ENCODE measurements around the gene GPR107. TPM values are rescaled to one million over a fixed set of nuclear protein-coding genes. Genes with fewer than 3 reads are reported as not detected.
"Not testable (repeated sequence)": the region's sequence is repeated elsewhere in the genome, so short reads cannot be mapped to it uniquely, and the experiment has no call there.

GPR107 gene
- total RNA-seq (10 to 100 TPM in 4 of 5 donors, 1 to 10 TPM in 1; 5.3 to 37.8 (median 21.4) TPM), polyA plus RNA-seq (1 to 10 TPM; 3.4 to 7.9 (median 6.4) TPM)
- long read RNA-seq, donor 1, result 0 reads
- long read RNA-seq, donor 2, full-length matches to known transcripts, result 1 of 1 reads
- long read RNA-seq, donor 2, partial matches to known transcripts, result 0 of 1 reads
- long read RNA-seq, donor 2, other reads (novel, unspliced or antisense), result 0 of 1 reads
- long read RNA-seq, donor 3, result 0 reads
- long read RNA-seq, donor 4, full-length matches to known transcripts, result 1 of 1 reads
- long read RNA-seq, donor 4, partial matches to known transcripts, result 0 of 1 reads
- long read RNA-seq, donor 4, other reads (novel, unspliced or antisense), result 0 of 1 reads
- long read RNA-seq, donor 5, full-length matches to known transcripts, result 4 of 4 reads
- long read RNA-seq, donor 5, partial matches to known transcripts, result 0 of 4 reads
- long read RNA-seq, donor 5, other reads (novel, unspliced or antisense), result 0 of 4 reads
- long read RNA-seq, donor 6, full-length matches to known transcripts, result 5 of 18 reads
- long read RNA-seq, donor 6, partial matches to known transcripts, result 13 of 18 reads
- long read RNA-seq, donor 6, other reads (novel, unspliced or antisense), result 0 of 18 reads
- long read RNA-seq, donor 7, result 0 reads
- long read RNA-seq, donor 8, full-length matches to known transcripts, result 1 of 1 reads
- long read RNA-seq, donor 8, partial matches to known transcripts, result 0 of 1 reads
- long read RNA-seq, donor 8, other reads (novel, unspliced or antisense), result 0 of 1 reads
- long read RNA-seq, donor 9, full-length matches to known transcripts, result 2 of 9 reads
- long read RNA-seq, donor 9, partial matches to known transcripts, result 7 of 9 reads
- long read RNA-seq, donor 9, other reads (novel, unspliced or antisense), result 0 of 9 reads
- long read RNA-seq, donor 10, result 0 reads

DNA sequence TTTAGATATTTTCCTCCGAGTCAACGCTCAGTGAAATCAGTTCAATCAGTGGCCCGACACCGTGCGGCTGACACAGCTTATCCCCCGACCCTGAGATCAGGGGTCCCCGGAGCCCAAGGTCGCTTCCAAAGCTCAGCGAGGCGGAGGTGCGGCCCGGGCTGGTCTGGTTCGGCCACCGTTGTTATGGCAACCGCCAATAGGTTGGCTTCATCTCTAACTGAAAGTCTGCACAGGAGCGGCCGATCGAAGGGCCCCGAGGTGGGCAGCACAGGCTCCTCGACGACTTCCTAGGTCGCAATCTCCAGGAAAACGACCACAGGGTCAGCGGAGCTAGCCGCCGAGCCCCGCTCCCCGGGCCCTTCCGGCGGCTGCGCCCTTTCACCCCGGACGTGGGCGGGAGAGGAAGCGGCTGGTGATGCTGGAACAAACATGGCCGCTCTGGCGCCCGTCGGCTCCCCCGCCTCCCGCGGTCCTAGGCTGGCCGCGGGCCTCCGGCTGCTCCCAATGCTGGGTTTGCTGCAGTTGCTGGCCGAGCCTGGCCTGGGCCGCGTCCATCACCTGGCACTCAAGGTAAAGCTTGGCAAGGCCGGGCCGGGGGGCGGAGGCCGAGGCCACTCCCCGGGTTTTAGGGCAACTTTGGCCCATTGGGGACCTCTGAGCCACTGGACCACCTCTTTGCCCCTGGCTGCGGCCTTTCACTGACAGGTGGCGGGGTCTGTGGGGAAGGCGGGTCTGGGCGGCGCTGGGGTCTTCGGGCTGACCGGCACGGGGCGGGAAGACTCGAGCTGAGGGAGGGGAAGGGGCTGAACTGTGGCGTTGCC, at the start of gene GPR107:
GPR107 (plus strand) TSS at position 403 of the 821 bp plus-strand sequence; CDS start at position 430, 27 bp downstream.
- peak in 1 of 4 donors; percentile 28 for TF ChIP-seq POLR2A (IDR thresholded peaks at IDR 0.05)
- TF ChIP-seq, protein P1, sequence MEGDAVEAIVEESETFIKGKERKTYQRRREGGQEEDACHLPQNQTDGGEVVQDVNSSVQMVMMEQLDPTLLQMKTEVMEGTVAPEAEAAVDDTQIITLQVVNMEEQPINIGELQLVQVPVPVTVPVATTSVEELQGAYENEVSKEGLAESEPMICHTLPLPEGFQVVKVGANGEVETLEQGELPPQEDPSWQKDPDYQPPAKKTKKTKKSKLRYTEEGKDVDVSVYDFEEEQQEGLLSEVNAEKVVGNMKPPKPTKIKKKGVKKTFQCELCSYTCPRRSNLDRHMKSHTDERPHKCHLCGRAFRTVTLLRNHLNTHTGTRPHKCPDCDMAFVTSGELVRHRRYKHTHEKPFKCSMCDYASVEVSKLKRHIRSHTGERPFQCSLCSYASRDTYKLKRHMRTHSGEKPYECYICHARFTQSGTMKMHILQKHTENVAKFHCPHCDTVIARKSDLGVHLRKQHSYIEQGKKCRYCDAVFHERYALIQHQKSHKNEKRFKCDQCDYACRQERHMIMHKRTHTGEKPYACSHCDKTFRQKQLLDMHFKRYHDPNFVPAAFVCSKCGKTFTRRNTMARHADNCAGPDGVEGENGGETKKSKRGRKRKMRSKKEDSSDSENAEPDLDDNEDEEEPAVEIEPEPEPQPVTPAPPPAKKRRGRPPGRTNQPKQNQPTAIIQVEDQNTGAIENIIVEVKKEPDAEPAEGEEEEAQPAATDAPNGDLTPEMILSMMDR (IDR thresholded peaks at IDR 0.05), result no peak
- peak; percentile 9 to 93 (median 81) for TF ChIP-seq POLR2AphosphoS5 (IDR thresholded peaks at IDR 0.05)
- intact Hi-C loops (cut with DNase I; ENCODE audit: low total_unique reads), result no loop called here
- H3K27me3 ChIP-seq, result no peaks in the 10 kb centered on the region
- peak within 1 kb of the TSS; percentile 76 to 99 (median 92) for H3K4me3 ChIP-seq
- peak within 1 kb of the TSS; percentile 84 to 93 (median 92) for H3K27ac ChIP-seq
- peaks cover 24 to 51% (median 37%) of the 10 kb centered on the region in 4 donors for H3K4me1 ChIP-seq
- peak; percentile 75 to 94 for DNase-seq
- WGBS, 5 donors, result 0% methylated on average over 29 to 64 of the region's 64 CpGs
- H3K36me3 ChIP-seq, result peaks cover 0 to 10% (median 6%) of the 10 kb centered on the region in 4 donors
- no peaks in the 10 kb centered on the region for H3K9me3 ChIP-seq

DNA sequence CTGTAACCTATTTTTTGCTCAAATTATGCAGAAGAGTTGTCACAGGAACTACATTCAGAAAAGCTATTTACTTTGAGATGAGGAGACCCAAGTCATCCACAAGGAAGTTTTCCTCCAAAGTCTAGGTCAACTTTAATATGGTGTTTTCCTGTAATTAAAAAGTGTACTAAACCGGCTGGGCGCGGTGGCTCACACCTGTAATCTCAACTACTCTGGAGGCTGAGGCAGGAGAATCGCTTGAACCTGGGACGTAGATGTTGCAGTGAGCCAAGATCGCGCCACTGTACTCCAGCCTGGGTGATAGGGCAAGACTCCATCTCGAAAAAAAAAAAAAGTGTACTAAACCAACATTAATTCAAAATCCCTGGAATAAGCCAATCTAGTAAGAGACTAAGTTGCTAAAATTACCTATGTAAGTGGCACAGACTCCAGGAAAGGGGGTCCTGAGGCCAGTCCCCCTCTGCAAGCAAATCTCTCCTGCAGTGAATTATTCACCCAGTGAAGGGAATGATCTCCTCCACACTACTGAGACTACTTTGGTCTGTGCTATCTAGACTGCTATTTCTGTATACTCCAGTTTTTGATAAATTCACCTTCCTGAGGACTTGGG, 49.7 kb upstream of the GPR107 start:
- peak overlapping the region in 2 of 5 donors; percentile 21 to 30 for H3K27ac ChIP-seq
- H3K4me1 ChIP-seq, result peaks cover 0 to 55% (median 25%) of the 10 kb centered on the region in 4 donors
- WGBS, 5 donors, result 73 to 93% (median 81%) methylated on average over 8 of the region's 8 CpGs
- no peaks in the 10 kb centered on the region for H3K9me3 ChIP-seq
- peaks cover 0 to 6% (median 0%) of the 10 kb centered on the region in 4 donors for H3K36me3 ChIP-seq
- intact Hi-C loops (cut with DNase I; ENCODE audit: low total_unique reads), result no loop called here
- no peak for DNase-seq
- TF ChIP-seq POLR2AphosphoS5 (IDR thresholded peaks at IDR 0.05) (no peak), POLR2A (IDR thresholded peaks at IDR 0.05) (no peak), EP300 (IDR thresholded peaks at IDR 0.05) (no peak)
- TF ChIP-seq, protein P1 (IDR thresholded peaks at IDR 0.05), result no peak
- no peak overlapping the region for H3K4me3 ChIP-seq
- H3K27me3 ChIP-seq, result no peaks in the 10 kb centered on the region

DNA sequence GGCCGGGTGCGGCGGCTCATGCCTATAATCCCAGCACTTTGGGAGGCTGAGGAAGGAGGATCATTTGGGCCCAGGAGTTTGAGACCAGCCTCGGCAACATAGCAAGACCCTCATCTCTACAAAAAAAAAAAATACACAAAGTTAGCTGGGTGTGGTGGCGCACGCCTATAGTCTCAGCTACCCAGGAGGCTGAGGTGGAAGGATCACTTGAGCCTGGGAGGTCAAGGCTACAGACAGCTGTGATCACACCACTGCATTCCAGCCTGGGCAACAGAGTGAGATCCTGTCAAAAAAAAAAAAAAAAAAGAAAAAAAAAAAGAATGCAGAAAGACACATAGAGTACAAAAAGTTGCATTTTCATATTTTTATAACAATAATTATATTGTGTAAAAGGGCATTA, 46.8 kb upstream of the GPR107 start:
- Histone ChIP-seq H3K27ac (peak overlapping the region in 3 of 5 donors; percentile 33 to 67 (median 60)), H3K4me1 (peaks cover 0 to 52% (median 23%) of the 10 kb centered on the region in 4 donors)
- intact Hi-C loops (cut with DNase I; ENCODE audit: low total_unique reads); H3K9me3 ChIP-seq; DNase-seq; H3K36me3 ChIP-seq; H3K27me3 ChIP-seq; H3K4me3 ChIP-seq: not testable (repeated sequence)
- WGBS, 5 donors, result 84 to 93% (median 91%) methylated on average over 6 of the region's 6 CpGs

DNA sequence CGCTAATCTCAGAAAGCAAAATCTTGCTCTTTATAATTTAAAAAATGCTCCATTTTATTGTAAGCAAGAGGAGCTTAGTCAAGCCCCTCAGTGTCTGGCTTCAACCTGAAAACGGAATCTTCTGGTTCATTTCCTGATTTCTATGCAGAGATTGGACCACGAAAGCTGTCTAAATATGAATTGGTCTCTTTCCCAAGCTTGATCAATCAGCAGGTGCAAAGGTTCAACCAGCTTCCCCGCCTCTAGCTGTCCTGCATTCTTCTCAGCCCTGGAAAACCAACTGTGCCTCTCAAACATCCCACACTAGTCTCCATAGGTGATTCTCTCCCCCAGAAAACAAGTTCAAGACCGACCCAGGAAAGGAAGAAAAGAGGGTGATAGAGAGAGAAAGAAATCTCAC, 45.2 kb upstream of the GPR107 start:
- DNase-seq, result no peak
- TF ChIP-seq, protein P1 (IDR thresholded peaks at IDR 0.05), result no peak
- TF ChIP-seq EP300 (IDR thresholded peaks at IDR 0.05) (no peak), POLR2A (IDR thresholded peaks at IDR 0.05) (no peak)

DNA sequence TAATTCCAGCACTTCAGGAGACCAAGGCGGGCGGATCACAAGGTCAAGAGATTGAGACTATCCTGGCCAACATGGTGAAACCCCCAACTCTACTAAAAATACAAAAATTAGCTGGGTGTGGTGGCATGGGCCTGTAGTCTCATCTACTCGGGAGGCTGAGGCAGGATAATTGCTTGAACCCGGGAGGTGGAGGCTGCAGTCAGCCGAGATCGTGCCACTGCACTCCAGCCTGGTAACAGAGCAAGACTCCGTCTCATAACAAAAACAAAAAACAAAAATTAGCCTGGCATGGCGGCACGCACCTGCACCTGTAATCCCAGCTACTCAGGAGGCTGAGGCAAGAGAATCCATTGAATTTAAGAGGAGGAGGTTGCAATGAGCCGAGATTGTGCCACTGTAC, 44.2 kb upstream of the GPR107 start:
- H3K4me3 ChIP-seq; H3K9me3 ChIP-seq; H3K36me3 ChIP-seq; H3K27me3 ChIP-seq; intact Hi-C loops (cut with DNase I; ENCODE audit: low total_unique reads); DNase-seq: not testable (repeated sequence)
- H3K4me1 ChIP-seq, result peaks cover 0 to 43% (median 19%) of the 10 kb centered on the region in 4 donors
- peak overlapping the region in 3 of 5 donors; percentile 22 to 69 (median 22) for H3K27ac ChIP-seq
- 92 to 97% (median 95%) methylated on average over 10 of the region's 10 CpGs for WGBS, 5 donors

More for the DNA sequence above, 45.2 kb upstream of the GPR107 start:
- intact Hi-C loops (cut with DNase I; ENCODE audit: low total_unique reads), result no loop called here
- H3K9me3 ChIP-seq, result no peaks in the 10 kb centered on the region
- H3K36me3 ChIP-seq, result peaks cover 0 to 6% (median 0%) of the 10 kb centered on the region in 4 donors
- H3K27me3 ChIP-seq, result no peaks in the 10 kb centered on the region
- no peak overlapping the region for H3K4me3 ChIP-seq
- 49 to 57% (median 52%) methylated on average over 5 of the region's 5 CpGs for WGBS, 5 donors
- peaks cover 0 to 48% (median 23%) of the 10 kb centered on the region in 4 donors for H3K4me1 ChIP-seq
- H3K27ac ChIP-seq, result peak overlapping the region in 3 of 5 donors; percentile 28 to 67 (median 60)

Data from stomach (tissue), 19 donors.